Activated CD8-positive, alpha-beta memory T cell treated with anti-CD3 and anti-CD28 coated beads, Interleukin-2, amount 50 U/mL, for 1 hour (primary cell): ENCODE measurements around the gene FAM120C.

ENCODE experiments used
- DNase-seq: peaks from one replicate; pipeline ENCODE4 v3.0.0-alpha.2; 2020; ENCODE audit errors: extremely low read depth

Gene FAM120C

DNA sequence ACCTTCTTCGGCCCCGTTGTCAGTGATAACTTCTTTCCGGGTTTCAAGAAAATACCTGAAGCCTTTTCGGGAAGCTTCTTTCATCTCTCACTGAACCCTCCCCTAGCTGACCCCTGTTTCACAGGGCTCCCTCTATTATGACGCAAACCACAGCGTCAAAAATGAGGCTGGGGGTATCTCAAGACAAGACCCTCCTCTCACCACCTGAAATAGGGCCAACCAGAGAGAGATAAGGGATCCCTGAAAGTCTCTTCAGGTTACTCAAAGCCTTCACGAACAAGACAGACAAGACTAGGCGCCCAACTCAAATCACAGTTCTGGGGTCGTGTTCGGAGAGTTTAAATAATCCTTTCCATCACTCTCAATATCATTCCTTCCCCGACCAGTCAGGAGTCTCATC lies 140.0 kb downstream of the FAM120C start:
- DNase-seq, result no peak

DNA sequence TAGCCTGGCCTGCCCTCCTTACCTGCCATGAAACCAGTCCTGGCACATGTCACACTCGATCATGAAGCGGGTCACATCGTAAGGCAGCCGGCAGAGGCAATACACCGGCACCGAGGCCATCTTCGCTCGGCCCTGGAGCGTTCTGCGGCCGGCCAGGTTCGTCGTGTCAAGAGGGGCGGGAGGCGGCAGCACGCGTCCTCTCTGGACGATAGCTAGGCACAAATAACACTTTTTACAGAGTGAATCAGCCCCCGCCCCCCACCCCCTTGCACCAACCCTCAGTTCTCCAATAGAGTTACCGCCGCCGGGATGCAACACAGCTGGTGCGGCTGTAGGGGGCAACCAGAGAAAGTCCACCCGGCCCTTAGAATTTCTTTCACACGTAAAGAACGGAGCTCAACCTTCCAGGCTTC lies 140.4 kb downstream of the FAM120C start:
- no peak for DNase-seq

DNA sequence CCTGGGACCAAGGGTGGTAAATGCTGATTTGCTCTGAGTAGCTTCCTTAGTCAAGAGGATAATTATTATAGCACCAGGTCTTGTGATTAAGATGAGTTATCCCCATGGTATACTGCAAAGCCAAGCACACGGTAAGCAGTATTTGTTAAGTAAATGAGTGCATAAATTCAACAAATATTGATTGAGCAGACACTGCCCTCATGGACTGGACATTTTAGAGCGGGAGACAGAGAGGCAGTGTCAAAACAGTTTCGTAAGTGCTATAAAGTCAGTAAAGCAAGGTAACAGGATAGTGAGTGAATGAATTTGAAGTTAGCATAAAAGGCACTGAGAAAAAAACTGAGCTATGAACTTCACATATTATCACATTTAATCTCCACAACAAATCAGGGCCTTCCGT lies 152.7 kb downstream of the FAM120C start:
- DNase-seq, result no peak

DNA sequence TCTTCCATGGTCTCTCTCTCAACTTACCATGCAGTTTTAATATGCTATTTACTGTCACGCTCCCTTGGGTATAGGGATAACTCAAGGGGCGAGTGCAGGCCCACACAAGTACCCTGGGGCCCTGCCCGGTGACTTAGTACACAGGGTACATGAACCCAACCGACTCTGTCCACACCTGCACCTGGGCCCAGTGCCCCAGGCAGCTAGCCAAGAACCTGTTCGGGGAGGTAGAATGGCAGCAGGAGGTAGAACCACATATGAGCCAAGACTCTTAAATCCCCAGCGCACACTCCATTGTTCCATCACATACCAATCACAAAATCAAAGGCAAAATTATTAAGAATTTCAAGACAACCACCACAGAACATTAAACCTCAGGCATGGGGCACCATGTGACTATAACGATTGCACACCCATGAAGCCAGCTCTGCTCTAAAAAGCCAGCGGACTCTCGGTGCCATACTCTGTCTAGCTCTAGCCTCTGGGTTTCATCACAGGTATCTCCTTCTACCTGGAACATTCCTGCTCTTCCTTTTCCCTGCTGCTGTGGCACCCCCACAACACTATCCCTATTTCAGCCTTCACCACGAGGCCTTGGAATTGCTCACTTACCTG lies 153.4 kb downstream of the FAM120C start:
- DNase-seq, result no peak

DNA sequence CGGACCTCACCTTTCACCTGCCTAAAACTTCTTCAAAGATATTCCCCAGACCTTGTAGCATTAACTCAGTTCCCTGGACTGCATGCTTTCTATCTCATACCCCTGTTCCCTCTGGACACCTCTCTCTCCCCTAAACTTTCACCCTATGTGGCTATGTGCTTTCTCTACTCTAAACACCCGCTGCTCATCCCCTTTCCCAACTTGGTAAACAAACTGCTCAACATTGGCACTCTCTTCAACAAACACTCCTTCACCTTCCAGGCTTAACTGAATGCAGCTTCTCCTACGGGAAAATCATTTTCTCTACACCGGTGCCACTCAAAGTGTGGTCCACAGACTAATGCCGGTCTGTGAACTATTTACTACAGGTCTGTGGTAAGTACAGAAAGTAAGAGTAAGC lies 158.7 kb downstream of the FAM120C start:
- no peak for DNase-seq
